Measurements from ENCODE around the gene TNS2.
A peak's percentile ranks its signal among the peaks of the same experiment; 100 is the strongest.
"Not testable (repeated sequence)": the region's sequence is repeated elsewhere in the genome, so short reads cannot be mapped to it uniquely, and the experiment has no call there.

Gene TNS2

GRCh38 chr12:53011889-53012288 lies 38.0 kb upstream of the TNS2 start:
- Histone ChIP-seq H3K4me1 (ENCODE audit: control insufficient read depth, insufficient read depth, low read length) (peaks cover 25% of the 10 kb centered on the region), H3K4me3 (ENCODE audit: low read depth, low read length) (no peak overlapping the region), H3K27me3 (ENCODE audit: control insufficient read depth, insufficient read depth, low read length) (no peaks in the 10 kb centered on the region)

GRCh38 chr12:53012928-53013327 lies 36.9 kb upstream of the TNS2 start:
- Histone ChIP-seq H3K27me3 (ENCODE audit: control insufficient read depth, insufficient read depth, low read length) (no peaks in the 10 kb centered on the region), H3K9ac (ENCODE audit: low read depth, low read length) (no peak overlapping the region), H3K4me1 (ENCODE audit: control insufficient read depth, insufficient read depth, low read length) (peaks cover 22% of the 10 kb centered on the region), H3K27ac (ENCODE audit: low read depth, low read length) (no peak overlapping the region), H3K4me3 (ENCODE audit: low read depth, low read length) (no peak overlapping the region), H3K36me3 (ENCODE audit: control insufficient read depth, insufficient read depth, low read length) (peaks cover 83% of the 10 kb centered on the region), H3K9me3 (ENCODE audit: control insufficient read depth, insufficient read depth, low read length) (no peaks in the 10 kb centered on the region)

More at GRCh38 chr12:53011889-53012288, 38.0 kb upstream of the TNS2 start:
- H3K27ac ChIP-seq (ENCODE audit: low read depth, low read length): peak overlapping the region; percentile 36
- no peaks in the 10 kb centered on the region for H3K9me3 ChIP-seq (ENCODE audit: control insufficient read depth, insufficient read depth, low read length)
- H3K36me3 ChIP-seq (ENCODE audit: control insufficient read depth, insufficient read depth, low read length): peaks cover 75% of the 10 kb centered on the region
- H3K9ac ChIP-seq (ENCODE audit: low read depth, low read length): no peak overlapping the region

GRCh38 chr12:53014709-53015108 lies 35.2 kb upstream of the TNS2 start:
- H3K4me1 ChIP-seq (ENCODE audit: control insufficient read depth, insufficient read depth, low read length): peaks cover 7% of the 10 kb centered on the region
- peaks cover 82% of the 10 kb centered on the region for H3K36me3 ChIP-seq (ENCODE audit: control insufficient read depth, insufficient read depth, low read length)
- no peak overlapping the region for H3K9ac ChIP-seq (ENCODE audit: low read depth, low read length)
- no peaks in the 10 kb centered on the region for H3K27me3 ChIP-seq (ENCODE audit: control insufficient read depth, insufficient read depth, low read length)
- H3K27ac ChIP-seq (ENCODE audit: low read depth, low read length): peak overlapping the region; percentile 24
- H3K4me3 ChIP-seq (ENCODE audit: low read depth, low read length): no peak overlapping the region
- H3K9me3 ChIP-seq (ENCODE audit: control insufficient read depth, insufficient read depth, low read length): no peaks in the 10 kb centered on the region

- H3K36me3 ChIP-seq (ENCODE audit: control insufficient read depth, insufficient read depth, low read length): peaks cover 99% of the 10 kb centered on the region
- no peak overlapping the region for H3K27ac ChIP-seq (ENCODE audit: low read depth, low read length)
- H3K4me1 ChIP-seq (ENCODE audit: control insufficient read depth, insufficient read depth, low read length): no peaks in the 10 kb centered on the region
- no peak overlapping the region for H3K9ac ChIP-seq (ENCODE audit: low read depth, low read length)
- H3K4me3 ChIP-seq (ENCODE audit: low read depth, low read length): no peak overlapping the region
- no peaks in the 10 kb centered on the region for H3K27me3 ChIP-seq (ENCODE audit: control insufficient read depth, insufficient read depth, low read length)
- H3K9me3 ChIP-seq (ENCODE audit: control insufficient read depth, insufficient read depth, low read length): no peaks in the 10 kb centered on the region
Observed at GRCh38 chr12:53025250-53025649, 24.6 kb upstream of the TNS2 start.

GRCh38 chr12:53027014-53027413 lies 22.9 kb upstream of the TNS2 start:
- not testable (repeated sequence) for H3K9me3 ChIP-seq (ENCODE audit: control insufficient read depth, insufficient read depth, low read length); H3K4me1 ChIP-seq (ENCODE audit: control insufficient read depth, insufficient read depth, low read length); H3K4me3 ChIP-seq (ENCODE audit: low read depth, low read length); H3K27me3 ChIP-seq (ENCODE audit: control insufficient read depth, insufficient read depth, low read length); H3K27ac ChIP-seq (ENCODE audit: low read depth, low read length); H3K9ac ChIP-seq (ENCODE audit: low read depth, low read length)
- H3K36me3 ChIP-seq (ENCODE audit: control insufficient read depth, insufficient read depth, low read length): peaks cover 99% of the 10 kb centered on the region

- no peak overlapping the region for H3K27ac ChIP-seq (ENCODE audit: low read depth, low read length)
- H3K27me3 ChIP-seq (ENCODE audit: control insufficient read depth, insufficient read depth, low read length): no peaks in the 10 kb centered on the region
- no peak overlapping the region for H3K4me3 ChIP-seq (ENCODE audit: low read depth, low read length)
- peaks cover 99% of the 10 kb centered on the region for H3K36me3 ChIP-seq (ENCODE audit: control insufficient read depth, insufficient read depth, low read length)
- H3K9me3 ChIP-seq (ENCODE audit: control insufficient read depth, insufficient read depth, low read length): no peaks in the 10 kb centered on the region
- no peak overlapping the region for H3K9ac ChIP-seq (ENCODE audit: low read depth, low read length)
- H3K4me1 ChIP-seq (ENCODE audit: control insufficient read depth, insufficient read depth, low read length): no peaks in the 10 kb centered on the region
Observed at GRCh38 chr12:53031616-53032015, 18.2 kb upstream of the TNS2 start.

GRCh38 chr12:53033832-53034231 lies 16.0 kb upstream of the TNS2 start:
- not testable (repeated sequence) for H3K4me3 ChIP-seq (ENCODE audit: low read depth, low read length); H3K9ac ChIP-seq (ENCODE audit: low read depth, low read length); H3K9me3 ChIP-seq (ENCODE audit: control insufficient read depth, insufficient read depth, low read length); H3K27me3 ChIP-seq (ENCODE audit: control insufficient read depth, insufficient read depth, low read length); H3K4me1 ChIP-seq (ENCODE audit: control insufficient read depth, insufficient read depth, low read length); H3K27ac ChIP-seq (ENCODE audit: low read depth, low read length)
- peaks cover 99% of the 10 kb centered on the region for H3K36me3 ChIP-seq (ENCODE audit: control insufficient read depth, insufficient read depth, low read length)

GRCh38 chr12:53034459-53034858 lies 15.4 kb upstream of the TNS2 start:
- Histone ChIP-seq H3K27ac (ENCODE audit: low read depth, low read length) (no peak overlapping the region), H3K4me3 (ENCODE audit: low read depth, low read length) (no peak overlapping the region), H3K9me3 (ENCODE audit: control insufficient read depth, insufficient read depth, low read length) (no peaks in the 10 kb centered on the region), H3K9ac (ENCODE audit: low read depth, low read length) (no peak overlapping the region), H3K4me1 (ENCODE audit: control insufficient read depth, insufficient read depth, low read length) (no peaks in the 10 kb centered on the region), H3K27me3 (ENCODE audit: control insufficient read depth, insufficient read depth, low read length) (no peaks in the 10 kb centered on the region), H3K36me3 (ENCODE audit: control insufficient read depth, insufficient read depth, low read length) (peaks cover 99% of the 10 kb centered on the region)

- no peak overlapping the region for H3K4me3 ChIP-seq (ENCODE audit: low read depth, low read length)
- peaks cover 94% of the 10 kb centered on the region for H3K36me3 ChIP-seq (ENCODE audit: control insufficient read depth, insufficient read depth, low read length)
- no peak overlapping the region for H3K9ac ChIP-seq (ENCODE audit: low read depth, low read length)
- no peaks in the 10 kb centered on the region for H3K9me3 ChIP-seq (ENCODE audit: control insufficient read depth, insufficient read depth, low read length)
- no peak overlapping the region for H3K27ac ChIP-seq (ENCODE audit: low read depth, low read length)
- no peaks in the 10 kb centered on the region for H3K27me3 ChIP-seq (ENCODE audit: control insufficient read depth, insufficient read depth, low read length)
- H3K4me1 ChIP-seq (ENCODE audit: control insufficient read depth, insufficient read depth, low read length): no peaks in the 10 kb centered on the region
Observed at GRCh38 chr12:53036802-53037201, 13.1 kb upstream of the TNS2 start.

- Histone ChIP-seq H3K27me3 (ENCODE audit: control insufficient read depth, insufficient read depth, low read length) (peaks cover 10% of the 10 kb centered on the region), H3K4me1 (ENCODE audit: control insufficient read depth, insufficient read depth, low read length) (peaks cover 14% of the 10 kb centered on the region), H3K9me3 (ENCODE audit: control insufficient read depth, insufficient read depth, low read length) (no peaks in the 10 kb centered on the region), H3K36me3 (ENCODE audit: control insufficient read depth, insufficient read depth, low read length) (peaks cover 64% of the 10 kb centered on the region), H3K9ac (ENCODE audit: low read depth, low read length) (no peak overlapping the region), H3K27ac (ENCODE audit: low read depth, low read length) (no peak overlapping the region), H3K4me3 (ENCODE audit: low read depth, low read length) (no peak overlapping the region)
Observed at GRCh38 chr12:53039851-53040250, 10.0 kb upstream of the TNS2 start.

GRCh38 chr12:53042607-53043454 lies 7.0 kb upstream of the TNS2 start:
- H3K9me3 ChIP-seq (ENCODE audit: control insufficient read depth, insufficient read depth, low read length): no peaks in the 10 kb centered on the region
- peaks cover 34% of the 10 kb centered on the region for H3K36me3 ChIP-seq (ENCODE audit: control insufficient read depth, insufficient read depth, low read length)
- peak overlapping the region; percentile 53 for H3K27ac ChIP-seq (ENCODE audit: low read depth, low read length)
- H3K4me1 ChIP-seq (ENCODE audit: control insufficient read depth, insufficient read depth, low read length): peaks cover 29% of the 10 kb centered on the region
- peaks cover 28% of the 10 kb centered on the region for H3K27me3 ChIP-seq (ENCODE audit: control insufficient read depth, insufficient read depth, low read length)
- H3K9ac ChIP-seq (ENCODE audit: low read depth, low read length): no peak overlapping the region
- H3K4me3 ChIP-seq (ENCODE audit: low read depth, low read length): no peak overlapping the region
